Left ventricle myocardium superior (tissue), 1 donor: ENCODE data around the gene IGSF9. TPM values are rescaled to one million over a fixed set of nuclear protein-coding genes. Genes with fewer than 3 reads are reported as not detected.

Source experiments
- ATAC-seq: fragments of 200-7000 bp; cut with Tn5 transposase; one replicate; pipeline ENCODE4 v1.9.1; 2020; ENCODE audit warnings: mild to moderate bottlenecking, moderate library complexity
- DNase-seq: peaks from one replicate; pipeline ENCODE4 v3.0.0-alpha.2; 2020
- intact Hi-C: fragments of 100-400 bp; cut with micrococcal nuclease; formaldehyde crosslinking; loops from one replicate; pipeline ENCODE4 v1.11.0; 2022
- microRNA-seq: library from miRNA; unstranded; fragments of <30 nt; microRNA quantifications from one replicate; pipeline ENCODE4 v1.2.0, GENCODE V29; 2020; ENCODE audit warnings: borderline number of aligned reads
- total RNA-seq: library from RNA; stranded (reverse); fragmentation: NEBNext Ultra II Directional; extraction: Animal tissue kit (Norgen Biotek cat#: 25700); gene quantifications from one replicate; pipeline ENCODE4 v1.2.1, GENCODE V29; 2021
- donor health status: DM: no; HTN: yes; CAD: no; lungs with severe emphysema.

IGSF9 gene
- total RNA-seq, 1 donor from 2014 or later = 0.79 TPM

DNA sequence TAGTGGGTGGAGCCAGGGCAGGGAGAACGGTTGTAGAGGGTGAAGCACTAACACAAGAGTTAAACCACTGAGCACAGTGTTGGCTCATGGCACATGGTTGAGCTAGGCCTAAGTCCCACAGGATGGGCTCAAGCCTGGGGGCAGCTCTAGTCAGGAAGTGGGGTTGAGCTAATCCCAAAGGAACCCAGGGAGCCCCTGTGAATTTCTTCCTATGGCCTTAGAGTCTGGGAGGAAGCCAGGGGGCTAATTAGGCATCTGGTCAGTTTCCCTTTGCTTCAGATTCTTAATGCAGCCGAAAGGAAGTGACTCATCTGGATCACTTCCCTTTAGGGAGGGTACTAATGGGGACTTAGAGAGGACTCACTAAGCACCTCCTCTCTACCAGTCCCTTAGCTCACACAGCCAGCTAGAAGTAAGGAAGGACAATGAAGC is 55.6 kb downstream of the IGSF9 start:
- ATAC-seq = peak; percentile 92
- no peak for DNase-seq
- intact Hi-C loops = loop anchor here (5.0 kb wide), 1 partner anchor 93 kb away; no protein-coding TSS in a partner anchor

GRCh38 chr1:159889202-159889601 is 56.2 kb downstream of the IGSF9 start:
- DNase-seq = no peak
- ATAC-seq = no peak
- intact Hi-C loops = no loop called here

DNA sequence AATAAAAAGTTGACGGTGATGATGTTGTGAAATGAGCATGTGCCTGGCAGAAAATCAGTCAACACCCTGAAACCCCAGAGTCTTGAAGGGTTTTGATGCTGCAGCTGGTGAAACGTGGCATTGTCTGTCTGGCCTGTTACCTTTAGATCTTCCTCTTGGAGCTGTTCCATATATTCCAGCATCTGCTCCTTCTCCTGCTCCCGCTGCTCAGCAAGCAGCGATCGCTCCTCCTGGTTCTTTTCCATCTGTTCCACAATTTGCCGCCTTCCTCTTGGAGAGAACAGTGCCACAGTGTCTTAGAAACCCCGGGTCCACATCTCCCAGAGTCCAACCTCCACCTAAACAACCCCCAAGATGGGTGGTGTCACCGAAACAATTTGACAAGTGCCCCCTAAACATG is 61.1 kb downstream of the IGSF9 start:
- intact Hi-C loops = no loop called here
- DNase-seq (no peak), ATAC-seq (no peak)

DNA sequence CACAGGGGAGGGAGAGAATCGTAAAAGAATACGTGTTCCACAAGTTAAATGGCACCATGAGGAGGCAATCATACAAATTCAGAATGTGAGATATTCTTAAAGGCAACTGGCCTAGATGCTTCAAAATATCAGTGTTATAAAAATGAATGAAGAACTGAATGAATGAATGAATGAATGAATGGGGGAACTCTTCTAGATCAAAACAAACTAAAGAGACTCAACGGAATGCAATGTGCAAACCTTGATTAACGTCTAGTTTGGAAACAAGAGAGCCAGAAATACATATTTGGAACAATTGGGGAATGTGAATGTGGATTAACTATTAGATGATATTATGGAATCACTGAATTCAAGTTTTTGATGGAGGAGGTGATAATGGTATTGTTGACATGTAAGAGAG is 62.3 kb downstream of the IGSF9 start:
- intact Hi-C loops = no loop called here
- ATAC-seq = no peak

GRCh38 chr1:159882527-159882862 is 62.9 kb downstream of the IGSF9 start:
- intact Hi-C loops = no loop called here
- ATAC-seq = no peak
- DNase-seq = no peak

More for the DNA sequence above, 62.3 kb downstream of the IGSF9 start:
- DNase-seq = no peak

DNA sequence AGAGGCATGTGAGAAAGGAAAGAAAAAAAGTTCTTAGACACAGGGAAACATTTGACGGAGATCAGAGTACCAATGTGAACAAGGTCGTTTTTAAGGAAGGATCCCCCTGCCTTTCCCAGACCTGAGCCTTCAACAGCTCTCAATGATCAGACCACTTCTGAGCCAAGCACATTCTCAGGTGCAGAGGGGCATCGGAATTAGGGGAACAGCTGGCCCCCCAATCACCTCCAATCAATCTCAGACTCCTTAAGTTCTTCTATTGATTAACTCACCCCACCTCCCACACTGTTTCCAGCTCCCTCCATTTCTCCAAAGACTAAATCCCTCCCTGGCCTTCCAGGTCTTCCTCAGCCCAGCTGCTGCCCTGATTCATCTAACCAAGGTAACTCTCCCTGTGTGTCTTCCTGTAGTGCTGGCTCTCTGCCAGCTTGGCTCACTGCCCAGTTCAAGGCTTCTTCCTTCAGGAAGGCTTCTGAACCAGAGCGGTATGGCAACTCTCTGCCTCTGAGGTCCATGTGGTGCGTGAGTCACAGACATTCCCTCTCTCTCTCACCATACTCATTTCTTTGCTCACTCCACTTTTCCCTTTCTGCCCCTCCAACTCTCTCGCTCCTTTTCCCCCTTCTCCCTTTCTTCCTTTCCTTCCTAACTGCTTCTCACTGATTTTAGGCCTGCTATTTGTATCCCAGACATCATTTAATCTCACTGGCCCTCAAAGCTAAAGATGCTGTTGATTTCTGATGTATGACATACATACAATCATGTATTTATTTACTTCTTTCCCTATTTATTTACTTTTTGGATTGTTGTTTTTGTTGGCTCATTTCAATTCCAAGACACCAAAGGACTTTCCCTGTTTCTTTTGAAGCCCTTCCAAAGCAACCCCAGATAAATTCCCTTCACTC is 63.5 kb downstream of the IGSF9 start:
- intact Hi-C loops = no loop called here
- peak; percentile 71 for DNase-seq
- ATAC-seq = no peak

GRCh38 chr1:159880430-159880829 is 65.0 kb downstream of the IGSF9 start:
- DNase-seq = no peak
- intact Hi-C loops = no loop called here
- no peak for ATAC-seq

GRCh38 chr1:159879977-159880376 is 65.4 kb downstream of the IGSF9 start:
- intact Hi-C loops = no loop called here
- no peak for ATAC-seq
- no peak for DNase-seq

GRCh38 chr1:159879136-159879535 is 66.3 kb downstream of the IGSF9 start:
- DNase-seq (no peak), ATAC-seq (no peak)
- intact Hi-C loops = no loop called here

- intact Hi-C loops = no loop called here
- DNase-seq (no peak), ATAC-seq (no peak)
Observed at GRCh38 chr1:159877695-159878444, 67.5 kb downstream of the IGSF9 start.

Small RNA genes within 50 kb of the gene (microRNA-seq; reads per million reads assigned to microRNA genes)
- not detected for gene MIR4259

Other genes with a start within 250 kb of the IGSF9 start
- not detected for gene CRP, start 231.0 kb downstream of the IGSF9 start, total RNA-seq
- gene DUSP23, start 164.7 kb downstream of the IGSF9 start, total RNA-seq = 18.7 TPM
- 0.82 TPM for gene FCRL6, start 143.3 kb downstream of the IGSF9 start, total RNA-seq
- 2.4 TPM for gene SLAMF8, start 118.7 kb downstream of the IGSF9 start, total RNA-seq
- not detected for gene VSIG8, start 83.0 kb downstream of the IGSF9 start, total RNA-seq
- gene CFAP45, start 45.4 kb downstream of the IGSF9 start, total RNA-seq = 1.7 TPM
- gene TAGLN2, start 20.1 kb downstream of the IGSF9 start, total RNA-seq = 104 TPM
- not detected for gene SLAMF9, start 8.6 kb upstream of the IGSF9 start, total RNA-seq
- gene PIGM, start 86.4 kb upstream of the IGSF9 start, total RNA-seq = 2.4 TPM
- gene KCNJ10, start 124.5 kb upstream of the IGSF9 start, total RNA-seq = not detected
- not detected for gene KCNJ9, start 135.9 kb upstream of the IGSF9 start, total RNA-seq
- gene IGSF8, start 153.0 kb upstream of the IGSF9 start, total RNA-seq = 19.2 TPM
- gene ATP1A2, start 170.1 kb upstream of the IGSF9 start, total RNA-seq = 243 TPM
- gene ATP1A4, start 206.0 kb upstream of the IGSF9 start, total RNA-seq = not detected
- gene CASQ1, start 245.0 kb upstream of the IGSF9 start, total RNA-seq = 20.0 TPM